Suppressor macrophage treated with lipopolysaccharide for 4 hours (primary cell): ENCODE measurements around the gene DOCK4.
"Not testable (repeated sequence)": the region's sequence is repeated elsewhere in the genome, so short reads cannot be mapped to it uniquely, and the experiment has no call there.

Experiments
- DNase-seq: peaks from one replicate; pipeline ENCODE4 v3.0.0-alpha.2; 2020

The DOCK4 gene, protein sequence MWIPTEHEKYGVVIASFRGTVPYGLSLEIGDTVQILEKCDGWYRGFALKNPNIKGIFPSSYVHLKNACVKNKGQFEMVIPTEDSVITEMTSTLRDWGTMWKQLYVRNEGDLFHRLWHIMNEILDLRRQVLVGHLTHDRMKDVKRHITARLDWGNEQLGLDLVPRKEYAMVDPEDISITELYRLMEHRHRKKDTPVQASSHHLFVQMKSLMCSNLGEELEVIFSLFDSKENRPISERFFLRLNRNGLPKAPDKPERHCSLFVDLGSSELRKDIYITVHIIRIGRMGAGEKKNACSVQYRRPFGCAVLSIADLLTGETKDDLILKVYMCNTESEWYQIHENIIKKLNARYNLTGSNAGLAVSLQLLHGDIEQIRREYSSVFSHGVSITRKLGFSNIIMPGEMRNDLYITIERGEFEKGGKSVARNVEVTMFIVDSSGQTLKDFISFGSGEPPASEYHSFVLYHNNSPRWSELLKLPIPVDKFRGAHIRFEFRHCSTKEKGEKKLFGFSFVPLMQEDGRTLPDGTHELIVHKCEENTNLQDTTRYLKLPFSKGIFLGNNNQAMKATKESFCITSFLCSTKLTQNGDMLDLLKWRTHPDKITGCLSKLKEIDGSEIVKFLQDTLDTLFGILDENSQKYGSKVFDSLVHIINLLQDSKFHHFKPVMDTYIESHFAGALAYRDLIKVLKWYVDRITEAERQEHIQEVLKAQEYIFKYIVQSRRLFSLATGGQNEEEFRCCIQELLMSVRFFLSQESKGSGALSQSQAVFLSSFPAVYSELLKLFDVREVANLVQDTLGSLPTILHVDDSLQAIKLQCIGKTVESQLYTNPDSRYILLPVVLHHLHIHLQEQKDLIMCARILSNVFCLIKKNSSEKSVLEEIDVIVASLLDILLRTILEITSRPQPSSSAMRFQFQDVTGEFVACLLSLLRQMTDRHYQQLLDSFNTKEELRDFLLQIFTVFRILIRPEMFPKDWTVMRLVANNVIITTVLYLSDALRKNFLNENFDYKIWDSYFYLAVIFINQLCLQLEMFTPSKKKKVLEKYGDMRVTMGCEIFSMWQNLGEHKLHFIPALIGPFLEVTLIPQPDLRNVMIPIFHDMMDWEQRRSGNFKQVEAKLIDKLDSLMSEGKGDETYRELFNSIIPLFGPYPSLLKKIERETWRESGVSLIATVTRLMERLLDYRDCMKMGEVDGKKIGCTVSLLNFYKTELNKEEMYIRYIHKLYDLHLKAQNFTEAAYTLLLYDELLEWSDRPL (N-terminal part only)

DNA sequence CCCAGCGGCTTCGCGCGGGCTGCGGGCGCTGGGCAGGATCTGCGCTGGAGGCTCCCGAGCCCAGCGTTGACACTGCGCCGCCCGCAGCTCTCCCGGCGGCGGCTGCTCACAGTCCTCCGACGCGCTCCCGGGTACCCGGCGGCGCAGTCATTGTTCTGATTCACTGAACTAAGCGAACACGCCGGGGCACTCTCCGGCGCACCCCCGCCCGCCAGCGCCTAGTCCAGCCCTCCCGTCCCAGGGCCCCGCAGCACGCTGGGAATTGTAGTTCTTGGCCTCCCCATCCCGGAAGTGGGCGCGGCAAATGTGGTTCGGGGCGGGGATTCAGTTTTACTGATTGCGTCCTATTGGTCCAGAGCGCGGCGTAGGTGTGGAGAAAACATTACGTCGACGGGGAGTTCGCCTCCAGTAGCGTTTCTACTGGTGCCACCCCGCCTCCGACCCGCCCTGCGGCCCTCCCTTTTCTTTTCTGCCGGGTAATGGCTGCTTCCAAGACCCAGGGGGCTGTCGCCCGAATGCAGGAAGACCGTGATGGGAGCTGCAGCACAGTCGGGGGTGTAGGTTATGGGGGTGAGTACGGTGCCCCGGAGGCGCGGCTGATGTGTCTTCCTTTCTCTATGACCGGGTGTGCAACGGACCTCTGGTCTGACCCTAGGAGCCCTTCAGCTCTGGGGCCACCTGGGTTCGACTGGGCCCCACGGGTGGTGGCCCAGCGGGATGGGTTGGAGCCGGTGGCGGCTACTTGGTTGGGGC is at the start of gene DOCK4, which contains the start of gene ZNF277:
Gene DOCK4 (minus strand): TSS at position 162 of the 753 bp plus-strand sequence. CDS start 261 bp downstream, outside the sequence.
Gene ZNF277 (plus strand): TSS at position 458 of the 753 bp plus-strand sequence. CDS start 22 bp downstream, at position 480.
- peak; percentile 100 for DNase-seq

DNA sequence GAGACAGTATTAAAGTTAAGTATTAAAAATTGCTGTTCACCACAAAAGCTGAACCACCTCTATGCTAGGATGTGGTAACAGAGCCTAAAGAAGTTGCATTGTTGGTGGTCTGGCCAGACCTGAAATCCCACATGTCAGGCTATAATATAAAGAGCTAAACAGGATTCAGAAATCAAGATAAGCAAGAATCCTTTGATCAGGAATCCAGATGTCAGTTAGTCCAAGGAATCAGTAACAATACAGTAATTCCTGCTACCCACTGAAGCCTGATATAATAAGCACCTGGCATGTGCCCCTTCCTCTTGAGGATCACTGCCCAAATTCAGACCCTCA is 49.2 kb upstream of the DOCK4 start:
- DNase-seq: no peak

DNA sequence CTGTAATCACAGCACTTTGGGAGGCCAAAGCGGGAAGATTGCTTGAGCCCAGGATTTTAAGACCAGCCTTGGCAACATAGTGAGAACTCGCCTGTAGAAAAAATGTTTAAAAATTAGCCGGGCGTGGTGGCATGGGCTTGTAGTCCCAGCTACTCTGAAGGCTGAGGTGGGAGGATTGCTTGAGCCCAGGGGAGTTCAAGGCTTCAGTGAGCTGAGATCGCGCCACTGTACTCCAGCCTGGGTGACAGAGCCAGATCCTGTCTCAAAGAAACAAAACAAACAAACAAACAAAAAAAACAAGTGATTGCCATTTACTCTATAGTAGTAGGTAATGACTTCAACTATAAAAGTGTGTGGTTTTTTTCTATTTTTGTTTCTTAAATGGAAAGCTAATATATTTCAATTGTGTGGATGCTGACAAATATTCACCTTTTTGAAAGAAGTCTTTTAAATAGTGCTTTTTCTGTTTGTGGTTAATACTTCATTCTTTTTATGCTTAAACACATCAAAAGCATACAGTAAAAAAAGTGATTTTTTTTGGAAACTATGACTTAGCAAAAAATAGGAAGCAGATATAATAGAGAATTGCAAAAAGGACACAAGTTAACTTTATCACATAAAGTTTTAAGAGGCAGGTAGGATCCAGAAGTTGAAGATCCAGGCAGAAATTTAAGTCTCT is 48.6 kb upstream of the DOCK4 start:
- DNase-seq: no peak

DNA sequence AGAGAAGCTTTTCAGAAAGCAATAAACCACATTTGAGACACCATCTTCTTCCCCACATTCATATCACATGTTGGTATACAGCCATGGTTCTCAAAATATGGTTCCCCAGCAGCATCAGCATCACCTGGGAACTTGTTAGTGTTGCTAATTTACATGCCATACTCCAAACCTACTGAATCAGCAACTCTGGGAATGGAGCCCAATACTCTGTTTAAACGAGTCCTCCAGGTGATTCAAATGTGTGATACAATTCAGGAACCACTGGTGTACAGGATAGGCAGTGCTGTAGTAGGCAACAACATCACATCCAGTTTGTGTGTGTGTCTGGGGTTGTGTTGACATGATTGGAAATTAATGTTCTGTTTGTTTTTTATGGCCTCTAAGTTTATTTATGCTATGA is 48.0 kb upstream of the DOCK4 start:
- DNase-seq: no peak

DNA sequence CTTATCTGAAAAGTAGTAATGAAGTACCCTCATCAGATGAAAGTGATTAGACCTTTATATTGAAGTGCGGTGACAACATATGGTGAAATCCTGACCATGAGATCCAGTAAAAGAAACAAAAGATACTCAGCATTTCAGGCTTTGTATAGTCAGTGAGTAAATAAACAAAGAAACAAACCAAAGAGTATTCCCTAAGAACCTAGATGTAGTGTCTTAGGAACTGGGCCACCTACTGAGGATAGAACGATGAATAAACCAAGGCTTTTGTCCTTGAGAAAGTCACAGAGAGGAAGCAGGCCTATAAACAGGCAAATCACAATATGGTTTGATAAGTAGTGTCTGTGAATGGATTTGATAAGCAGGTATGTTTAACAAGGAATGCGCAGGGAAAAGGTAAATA is 46.5 kb upstream of the DOCK4 start:
- DNase-seq: no peak

DNA sequence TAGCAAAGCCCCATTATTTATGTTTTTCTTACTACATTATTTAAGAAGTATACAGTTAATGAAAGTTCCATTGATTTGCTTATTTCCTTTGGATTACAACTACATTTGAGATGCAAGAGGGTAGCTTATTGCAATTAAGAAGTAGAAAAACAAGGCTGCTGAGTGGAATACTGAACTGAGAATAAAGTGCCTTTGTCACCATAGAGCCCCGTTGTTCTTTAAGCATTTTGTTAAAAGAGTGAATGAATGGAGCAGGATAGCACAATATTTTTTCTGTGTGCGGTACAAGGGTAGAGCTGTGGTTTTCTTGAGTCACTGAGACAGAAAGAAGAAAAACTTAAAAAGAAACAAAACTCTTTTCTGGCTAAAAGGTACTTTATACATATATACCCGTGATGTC is 45.9 kb upstream of the DOCK4 start:
- DNase-seq: no peak

DNA sequence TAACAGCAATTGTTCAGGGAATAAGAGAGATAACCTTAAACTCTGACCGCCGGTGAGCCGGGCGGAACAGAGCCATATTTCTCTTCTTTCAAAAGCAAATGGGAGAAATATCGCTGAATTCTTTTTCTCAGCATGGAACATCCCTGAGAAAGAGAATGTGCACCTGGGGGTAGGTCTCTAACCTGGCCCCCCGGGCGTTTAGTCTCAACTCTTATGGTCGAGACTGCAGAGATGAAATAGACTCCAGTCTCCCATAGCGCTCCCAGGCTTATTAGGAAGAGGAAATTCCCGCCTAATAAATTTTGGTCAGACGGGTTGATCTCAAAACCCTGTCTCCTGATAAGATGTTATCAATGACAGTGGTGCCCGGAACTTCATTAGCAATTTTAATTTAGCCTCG is 43.8 kb upstream of the DOCK4 start:
- not testable (repeated sequence) for DNase-seq

DNA sequence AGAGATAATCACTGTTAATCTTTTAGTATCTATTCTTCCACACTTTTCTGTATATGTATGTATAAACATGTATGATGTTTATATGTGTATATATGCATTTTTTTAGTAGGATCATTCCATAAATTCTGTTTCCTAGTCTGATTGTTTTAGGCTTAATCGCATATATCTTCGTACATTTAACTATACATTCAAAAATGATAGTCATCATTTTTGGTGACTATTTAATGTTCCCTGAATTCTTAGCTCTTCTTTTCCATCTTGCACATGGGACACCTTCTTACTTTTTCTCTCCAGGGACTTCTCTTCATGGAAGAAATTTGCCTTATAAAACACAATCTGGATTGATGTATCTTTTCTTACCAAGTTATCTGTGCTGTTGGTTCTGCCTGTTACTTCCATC is 42.4 kb upstream of the DOCK4 start:
- no peak for DNase-seq

DNA sequence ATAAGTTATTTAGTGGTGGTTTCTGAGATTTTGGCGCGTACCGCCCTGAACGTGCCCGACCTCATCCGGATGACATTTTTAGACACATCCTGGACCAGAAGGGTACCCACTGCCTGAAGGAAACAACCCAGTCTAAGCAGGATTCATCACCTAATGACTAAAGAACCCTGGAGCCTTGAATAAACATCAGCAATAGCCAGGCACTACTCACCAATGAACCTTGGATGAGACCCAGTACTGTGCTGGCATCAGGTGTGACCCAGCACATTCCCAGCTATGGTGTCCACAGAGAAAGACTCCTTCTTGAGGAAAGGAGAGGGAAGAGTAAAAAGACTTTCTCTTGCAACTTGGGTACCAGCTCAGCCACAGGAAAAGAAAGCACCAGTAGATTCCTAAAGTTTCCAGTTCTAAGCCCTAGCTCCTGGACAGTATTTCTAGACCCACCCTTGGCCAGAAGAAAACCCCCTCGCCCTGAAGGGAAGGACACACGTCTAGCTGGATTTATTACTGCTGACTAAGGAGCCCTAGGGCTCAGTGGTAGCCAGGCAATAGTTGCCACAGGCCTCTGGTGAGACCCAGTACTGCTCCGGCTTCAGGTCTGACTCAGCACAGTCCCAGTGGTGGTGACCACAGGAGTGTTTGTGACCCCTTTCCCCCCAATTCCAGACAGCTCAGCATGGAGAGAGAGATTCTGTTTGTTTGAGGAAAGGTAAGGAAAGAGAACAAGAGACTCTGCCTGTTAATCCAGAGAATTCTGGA is 32.8 kb upstream of the DOCK4 start:
- DNase-seq: no peak

DNA sequence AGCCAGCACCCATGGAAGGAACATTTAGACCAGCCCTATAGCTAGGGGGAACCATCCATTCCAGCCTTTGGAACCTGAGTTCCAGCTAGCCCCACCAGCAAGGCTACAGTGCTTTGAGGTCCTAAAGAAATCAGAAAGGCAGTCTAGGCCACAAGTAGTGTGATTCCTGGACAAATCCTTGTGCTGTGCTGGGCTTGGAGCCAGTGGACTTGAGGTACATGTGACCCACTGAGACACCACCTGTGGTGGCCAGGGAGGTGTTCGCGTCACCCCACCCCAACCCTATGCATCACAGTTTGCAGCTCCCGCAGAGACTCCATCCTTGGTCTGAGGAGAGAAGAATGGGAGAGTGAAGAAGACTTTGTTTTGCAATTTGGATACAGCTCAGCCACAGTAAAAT is 32.1 kb upstream of the DOCK4 start:
- DNase-seq: no peak

DNA sequence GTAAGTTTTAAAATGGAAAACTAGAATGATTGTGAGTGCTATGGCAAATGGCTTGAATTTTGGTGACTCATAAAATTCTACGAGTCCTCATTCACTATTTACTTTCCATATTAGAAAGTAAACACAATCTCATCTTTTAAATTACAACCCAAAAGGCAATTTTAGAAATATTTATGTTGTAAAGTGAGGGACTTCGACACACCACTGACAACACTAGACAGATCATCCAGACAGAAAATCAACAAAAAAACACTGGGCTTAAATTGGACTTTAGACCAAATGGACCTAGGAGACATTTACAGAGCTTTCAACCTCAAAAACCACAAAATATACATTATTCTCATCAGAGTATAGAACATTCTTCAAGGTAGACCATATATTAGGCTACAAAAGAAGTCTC is 30.4 kb upstream of the DOCK4 start:
- no peak for DNase-seq

DNA sequence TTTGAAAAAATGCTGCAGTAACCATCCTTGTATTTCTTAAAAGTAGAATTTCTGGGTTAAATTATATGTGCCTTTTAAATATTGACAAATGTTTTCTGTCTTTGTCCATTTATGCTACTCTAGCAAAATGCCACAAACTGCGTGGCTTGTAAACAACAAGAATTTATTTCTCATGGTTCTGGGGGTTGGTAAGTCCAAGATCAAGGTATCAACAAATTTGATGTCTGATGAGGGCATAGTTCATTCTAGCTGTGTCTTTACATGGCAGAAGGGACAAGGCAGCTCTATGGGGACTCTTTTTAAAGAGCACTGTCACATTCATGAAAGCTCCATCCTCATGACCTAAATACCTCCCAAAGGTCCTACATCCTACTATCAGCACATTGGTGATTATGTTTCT is 27.9 kb upstream of the DOCK4 start:
- DNase-seq: no peak

DNA sequence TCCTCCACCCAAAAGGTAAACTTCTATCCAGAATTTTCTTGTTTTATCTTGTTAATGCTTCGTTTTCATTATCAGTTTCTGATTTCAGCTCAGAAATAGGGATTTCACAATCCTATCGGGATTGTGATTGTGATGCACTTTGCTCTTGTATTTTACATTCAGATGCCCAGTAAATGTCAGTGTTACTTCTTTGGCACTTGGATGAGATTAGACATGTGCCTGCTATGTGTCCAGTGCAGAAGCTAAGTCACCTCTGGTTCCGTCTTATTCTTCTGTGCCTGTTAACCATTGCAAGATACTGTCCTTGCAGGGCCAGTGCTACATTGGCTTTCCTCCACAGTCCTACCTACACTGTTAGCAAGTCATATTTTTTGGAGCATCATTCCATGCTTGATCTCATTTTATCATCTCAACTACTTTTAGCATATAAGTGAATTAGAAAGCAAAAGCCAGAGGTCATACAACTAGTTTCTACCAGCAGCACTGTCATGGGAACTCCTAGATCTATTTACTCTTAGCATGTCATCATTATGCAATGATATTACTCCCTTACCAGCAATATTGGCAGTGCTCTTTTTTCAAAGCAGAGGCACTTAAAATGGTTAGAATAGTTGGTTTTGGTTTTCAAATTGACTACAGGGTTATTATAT is 27.0 kb upstream of the DOCK4 start:
- peak; percentile 68 for DNase-seq

DNA sequence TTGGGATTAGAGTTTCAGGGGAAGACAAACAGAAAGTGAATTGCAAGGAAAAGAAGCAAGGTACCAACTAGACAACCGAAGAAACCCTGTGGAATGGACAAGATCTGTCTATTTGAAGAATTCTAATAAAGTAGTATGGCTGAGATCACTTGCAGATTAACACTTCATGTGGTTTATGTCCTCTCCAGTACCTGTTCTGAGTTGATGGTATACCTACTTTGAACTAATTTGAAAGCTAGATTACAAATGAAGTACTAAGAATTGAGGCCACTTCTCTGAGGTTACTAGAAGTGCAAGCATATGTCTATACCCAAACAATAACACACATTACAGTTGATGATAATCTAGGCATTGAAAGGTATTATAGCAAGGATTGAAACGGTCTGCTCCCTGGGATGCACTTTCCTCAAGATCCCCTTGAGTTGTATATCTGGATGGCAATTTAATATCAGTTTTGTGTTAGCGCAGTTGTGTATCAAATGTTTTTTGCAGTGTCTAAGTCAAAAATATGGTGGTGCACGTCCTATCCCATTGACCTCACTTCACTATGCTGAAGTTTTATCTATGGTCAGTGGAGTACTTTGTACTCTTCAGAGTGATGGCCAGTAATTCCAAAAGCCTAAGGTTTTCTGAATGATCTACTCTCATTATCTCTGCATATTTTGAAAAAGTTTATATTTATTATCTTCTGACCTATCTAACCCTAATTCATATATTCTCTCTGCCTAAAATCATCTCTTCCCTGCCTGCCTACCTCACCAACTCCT is 26.2 kb upstream of the DOCK4 start:
- no peak for DNase-seq

DNA sequence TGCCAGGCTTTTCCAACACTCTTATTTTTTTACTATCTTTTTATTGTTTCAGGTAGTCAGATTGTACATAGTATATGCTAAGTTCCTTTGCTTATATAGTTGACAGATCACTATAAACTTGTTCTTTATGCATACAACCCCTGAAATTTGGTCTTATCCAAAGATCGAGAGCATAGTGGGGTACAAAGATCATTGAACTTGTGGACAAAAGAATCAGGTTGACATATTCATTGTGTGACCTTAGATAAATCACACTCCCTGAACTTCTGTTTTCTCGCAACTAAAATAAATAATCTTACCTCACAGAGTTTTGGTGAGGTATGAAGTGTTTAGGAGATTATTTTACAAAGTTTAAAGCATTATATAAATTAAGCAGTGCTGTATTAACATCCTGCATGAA is 22.4 kb upstream of the DOCK4 start:
- no peak for DNase-seq

DNA sequence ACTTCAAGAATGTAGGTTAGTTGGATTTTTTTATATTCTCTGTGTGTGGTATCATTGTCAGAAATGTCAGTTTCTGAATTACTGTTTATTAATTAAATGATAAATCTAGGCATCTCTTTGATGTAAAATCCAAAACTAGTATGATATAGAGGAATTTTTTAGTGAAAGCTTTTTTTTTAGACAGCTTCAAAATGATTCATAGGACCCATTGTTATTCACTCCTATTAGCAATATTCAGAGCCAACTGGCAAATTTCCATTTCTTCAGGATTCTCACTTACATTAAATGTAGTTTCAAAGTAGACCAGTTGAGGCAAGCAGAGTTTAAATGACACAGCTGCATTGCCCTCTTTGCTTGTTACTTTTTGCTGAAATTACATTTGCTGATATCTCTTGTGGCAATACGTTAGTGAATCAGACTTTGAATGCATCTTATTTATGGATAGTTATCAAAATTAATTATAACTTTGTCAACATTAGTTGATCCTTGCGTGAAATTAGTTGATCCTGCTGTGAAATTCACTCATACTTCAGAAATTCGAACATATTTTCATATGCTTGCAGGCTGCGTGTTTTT is 20.6 kb upstream of the DOCK4 start:
- DNase-seq: no peak

DNA sequence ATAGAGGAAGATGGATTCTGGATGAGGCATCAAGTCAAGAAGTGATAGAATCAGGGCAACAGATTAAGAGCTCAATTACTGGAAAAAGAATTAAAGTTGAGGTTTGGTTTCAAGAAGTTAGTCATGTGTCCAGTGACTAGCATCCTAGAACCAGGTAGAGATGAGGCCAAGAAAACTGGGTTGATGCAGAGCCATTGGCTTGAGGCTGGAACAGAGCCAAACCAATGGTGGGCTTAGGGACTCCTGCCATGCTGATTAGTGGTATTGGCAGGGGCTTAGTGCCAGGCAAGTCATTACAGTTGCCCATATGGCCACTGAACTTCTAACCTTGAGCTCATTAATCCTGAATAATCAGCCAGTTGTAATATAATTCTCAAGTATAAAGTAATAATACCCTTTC is 18.8 kb upstream of the DOCK4 start:
- DNase-seq: no peak

DNA sequence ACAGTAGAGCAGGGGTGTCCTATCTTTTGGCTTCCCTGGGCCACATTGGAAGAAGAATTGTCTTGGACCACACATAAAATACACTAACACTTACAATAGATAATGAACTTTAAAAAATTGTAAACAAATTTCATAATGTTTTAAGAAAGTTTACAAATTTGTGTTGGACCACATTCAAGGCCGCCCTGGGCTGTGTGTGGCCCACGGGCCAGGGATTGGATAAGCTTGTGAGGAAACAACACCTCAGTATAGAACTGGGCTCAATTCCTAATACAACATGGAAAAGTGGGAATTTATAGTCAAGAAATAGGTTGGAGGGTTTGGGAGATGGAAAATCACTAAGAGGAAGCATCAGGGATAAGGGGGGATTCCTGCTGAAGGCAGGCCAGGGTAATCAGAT is 18.0 kb upstream of the DOCK4 start:
- DNase-seq: no peak

DNA sequence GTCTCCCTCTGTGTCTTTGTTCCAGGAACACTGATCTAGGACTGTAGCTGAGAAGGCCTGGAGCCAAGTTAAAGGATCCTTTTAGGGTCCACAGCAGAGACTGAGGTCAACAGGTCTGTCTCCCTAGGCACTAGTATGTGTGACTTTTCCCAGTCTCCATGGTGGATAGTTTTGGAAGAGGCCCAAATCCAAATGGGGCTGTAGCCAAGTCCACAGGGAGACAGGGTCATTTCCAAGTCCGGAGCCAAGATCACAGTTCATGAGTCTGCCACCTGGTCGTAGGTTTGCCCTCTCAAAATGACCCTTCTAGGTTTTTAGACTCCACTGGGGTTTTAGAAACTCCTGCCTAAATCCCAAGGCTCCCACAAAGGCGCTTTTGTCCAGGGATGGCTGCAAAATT is 17.1 kb upstream of the DOCK4 start:
- DNase-seq: no peak
